ENCODE results near the gene RGR. TPM values are rescaled to one million over a fixed set of nuclear protein-coding genes. Genes with fewer than 3 reads are reported as not detected.

Gene RGR
- total and polyA plus RNA-seq, 4 donors = 0.05 to 0.65 (median 0.31) TPM; not detected in 1

DNA sequence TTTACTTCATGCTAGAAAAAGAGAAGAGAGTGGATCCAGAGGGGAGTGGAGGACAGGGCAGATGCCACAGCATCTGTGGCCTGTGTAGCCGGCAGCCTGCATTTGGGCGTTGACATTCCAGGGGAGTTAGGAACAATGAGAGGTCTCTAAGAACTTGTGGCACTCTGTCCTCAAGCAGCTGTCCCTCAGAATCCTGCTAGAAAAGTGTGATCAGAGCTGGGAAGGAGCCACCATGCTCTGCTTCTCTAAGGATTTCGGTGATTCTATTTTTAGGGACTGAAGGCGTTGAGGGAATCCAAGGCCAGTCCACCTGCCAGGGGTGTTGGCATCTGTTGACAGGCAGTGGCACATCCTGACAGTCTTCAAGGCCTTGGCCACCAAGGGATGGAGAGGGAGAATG is 27.1 kb upstream of the RGR start:
- H3K36me3 ChIP-seq (ENCODE audit: control insufficient read depth in 4 of 4, insufficient read depth in 4 of 4, low read length in 4 of 4) = no peaks in the 10 kb centered on the region
- peaks cover 0 to 3% (median 0%) of the 10 kb centered on the region in 4 donors for H3K9me3 ChIP-seq (ENCODE audit: control insufficient read depth in 4 of 4, insufficient read depth in 3 of 4, low read length in 3 of 4)
- no peak overlapping the region for H3K27ac ChIP-seq (ENCODE audit: low read depth in 1 of 2, low read length in 1 of 2)
- H3K9ac ChIP-seq (ENCODE audit: insufficient read depth in 1 of 2, low read length in 2 of 2) = no peak overlapping the region
- no peaks in the 10 kb centered on the region for H3K4me1 ChIP-seq (ENCODE audit: control insufficient read depth in 5 of 5, insufficient read depth in 5 of 5, low read length in 5 of 5)
- H3K27me3 ChIP-seq (ENCODE audit: control insufficient read depth in 3 of 3, insufficient read depth in 3 of 3, low read length in 2 of 3) = no peaks in the 10 kb centered on the region
- ATAC-seq (ENCODE audit: insufficient read depth, low FRiP score) (no peak), DNase-seq (no peak)
- WGBS, 2 donors = 92 to 95% methylated on average over 4 of the region's 4 CpGs
- no peak overlapping the region for H3K4me3 ChIP-seq
- no peak for TF ChIP-seq CTCF (IDR thresholded peaks at IDR 0.05; ENCODE audit: control extremely low read depth, extremely low read depth)

- no peak for TF ChIP-seq CTCF (IDR thresholded peaks at IDR 0.05; ENCODE audit: control extremely low read depth, extremely low read depth)
- DNase-seq = no peak
- H3K27me3 ChIP-seq (ENCODE audit: control insufficient read depth in 3 of 3, insufficient read depth in 3 of 3, low read length in 2 of 3) = no peaks in the 10 kb centered on the region
- no peak overlapping the region for H3K4me3 ChIP-seq
- WGBS, 2 donors = 73 to 87% methylated on average over 8 of the region's 8 CpGs
- peaks cover 0 to 3% (median 0%) of the 10 kb centered on the region in 4 donors for H3K9me3 ChIP-seq (ENCODE audit: control insufficient read depth in 4 of 4, insufficient read depth in 3 of 4, low read length in 3 of 4)
- H3K9ac ChIP-seq (ENCODE audit: insufficient read depth in 1 of 2, low read length in 2 of 2) = no peak overlapping the region
- no peaks in the 10 kb centered on the region for H3K36me3 ChIP-seq (ENCODE audit: control insufficient read depth in 4 of 4, insufficient read depth in 4 of 4, low read length in 4 of 4)
- no peak overlapping the region for H3K27ac ChIP-seq (ENCODE audit: low read depth in 1 of 2, low read length in 1 of 2)
- no peaks in the 10 kb centered on the region for H3K4me1 ChIP-seq (ENCODE audit: control insufficient read depth in 5 of 5, insufficient read depth in 5 of 5, low read length in 5 of 5)
- no peak for ATAC-seq (ENCODE audit: insufficient read depth, low FRiP score)
These were observed 22.9 kb upstream of the RGR start for GRCh38 chr10:84221916-84222315.

GRCh38 chr10:84224411-84225028 is 20.3 kb upstream of the RGR start:
- no peak for TF ChIP-seq CTCF (IDR thresholded peaks at IDR 0.05; ENCODE audit: control extremely low read depth, extremely low read depth)
- DNase-seq (peak; percentile 12 to 46 (median 33)), ATAC-seq (ENCODE audit: insufficient read depth, low FRiP score) (no peak)
- Histone ChIP-seq H3K4me3 (no peak overlapping the region), H3K4me1 (ENCODE audit: control insufficient read depth in 5 of 5, insufficient read depth in 5 of 5, low read length in 5 of 5) (no peaks in the 10 kb centered on the region), H3K27ac (ENCODE audit: low read depth in 1 of 2, low read length in 1 of 2) (no peak overlapping the region), H3K36me3 (ENCODE audit: control insufficient read depth in 4 of 4, insufficient read depth in 4 of 4, low read length in 4 of 4) (no peaks in the 10 kb centered on the region), H3K9ac (ENCODE audit: insufficient read depth in 1 of 2, low read length in 2 of 2) (no peak overlapping the region), H3K27me3 (ENCODE audit: control insufficient read depth in 3 of 3, insufficient read depth in 3 of 3, low read length in 2 of 3) (no peaks in the 10 kb centered on the region), H3K9me3 (ENCODE audit: control insufficient read depth in 4 of 4, insufficient read depth in 3 of 4, low read length in 3 of 4) (no peaks in the 10 kb centered on the region)
- 52 to 55% methylated on average over 6 of the region's 6 CpGs for WGBS, 2 donors
